OCI-LY1 (cell line): ENCODE data around the gene SH3RF1.

Source experiments
- EZH2 ChIP-seq: fragments of 200-600 bp; sonication (generic), shearing (Covaris generic); IDR thresholded peaks from 2 replicates; pipeline ENCODE4 v1.8.0; 2017; ENCODE audit warnings: borderline replicate concordance, mixed run types, mild to moderate bottlenecking, antibody characterized with exemption, low read length, moderate library complexity, mixed read lengths
- TF ChIP-seq, protein P1 (sequence below): fragments of 200-600 bp; sonication (generic), shearing (Covaris generic); IDR thresholded peaks from 2 replicates; pipeline ENCODE4 v1.5.1; 2017; ENCODE audit warnings: mild to moderate bottlenecking, antibody characterized with exemption, low read length, moderate library complexity, mixed read lengths

DNA sequence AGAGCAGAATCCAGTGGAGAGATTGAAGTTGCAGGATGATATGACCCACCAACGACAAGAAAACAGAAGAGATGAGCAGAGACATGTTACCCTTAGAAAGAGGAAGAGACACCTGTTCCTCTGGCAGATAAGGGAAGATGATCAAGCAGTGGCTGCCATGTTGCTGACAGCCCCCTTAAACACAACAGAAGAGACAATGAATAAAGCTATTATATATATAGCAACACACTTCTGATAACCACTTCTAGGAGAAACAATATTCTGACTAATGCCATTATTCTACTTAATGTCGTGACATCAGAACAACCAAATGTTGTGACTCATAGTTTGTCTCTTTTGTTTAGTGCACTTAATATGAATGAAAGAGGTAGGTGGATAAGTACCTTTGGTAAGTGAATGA, 44.9 kb downstream of the SH3RF1 start:
- TF ChIP-seq, protein P1, sequence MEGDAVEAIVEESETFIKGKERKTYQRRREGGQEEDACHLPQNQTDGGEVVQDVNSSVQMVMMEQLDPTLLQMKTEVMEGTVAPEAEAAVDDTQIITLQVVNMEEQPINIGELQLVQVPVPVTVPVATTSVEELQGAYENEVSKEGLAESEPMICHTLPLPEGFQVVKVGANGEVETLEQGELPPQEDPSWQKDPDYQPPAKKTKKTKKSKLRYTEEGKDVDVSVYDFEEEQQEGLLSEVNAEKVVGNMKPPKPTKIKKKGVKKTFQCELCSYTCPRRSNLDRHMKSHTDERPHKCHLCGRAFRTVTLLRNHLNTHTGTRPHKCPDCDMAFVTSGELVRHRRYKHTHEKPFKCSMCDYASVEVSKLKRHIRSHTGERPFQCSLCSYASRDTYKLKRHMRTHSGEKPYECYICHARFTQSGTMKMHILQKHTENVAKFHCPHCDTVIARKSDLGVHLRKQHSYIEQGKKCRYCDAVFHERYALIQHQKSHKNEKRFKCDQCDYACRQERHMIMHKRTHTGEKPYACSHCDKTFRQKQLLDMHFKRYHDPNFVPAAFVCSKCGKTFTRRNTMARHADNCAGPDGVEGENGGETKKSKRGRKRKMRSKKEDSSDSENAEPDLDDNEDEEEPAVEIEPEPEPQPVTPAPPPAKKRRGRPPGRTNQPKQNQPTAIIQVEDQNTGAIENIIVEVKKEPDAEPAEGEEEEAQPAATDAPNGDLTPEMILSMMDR = no peak
- no peak for TF ChIP-seq EZH2
